HG02798 (cell line): Measurements from ENCODE around the gene KRTAP5-9.
A peak's percentile ranks its signal among the peaks of the same experiment; 100 is the strongest.
"Not testable (repeated sequence)": the region's sequence is repeated elsewhere in the genome, so short reads cannot be mapped to it uniquely, and the experiment has no call there.

Experiments
- ATAC-seq: cut with Tn5 transposase; IDR thresholded peaks from one replicate; pipeline ENCODE4 v1.9.1; 2021; ENCODE audit warnings: mild to moderate bottlenecking; ENCODE audit not compliant: unreplicated experiment, poor library complexity

The KRTAP5-9 gene

GRCh38 chr11:71532036-71532610 is 16.1 kb upstream of the KRTAP5-9 start:
- no peak for ATAC-seq

DNA sequence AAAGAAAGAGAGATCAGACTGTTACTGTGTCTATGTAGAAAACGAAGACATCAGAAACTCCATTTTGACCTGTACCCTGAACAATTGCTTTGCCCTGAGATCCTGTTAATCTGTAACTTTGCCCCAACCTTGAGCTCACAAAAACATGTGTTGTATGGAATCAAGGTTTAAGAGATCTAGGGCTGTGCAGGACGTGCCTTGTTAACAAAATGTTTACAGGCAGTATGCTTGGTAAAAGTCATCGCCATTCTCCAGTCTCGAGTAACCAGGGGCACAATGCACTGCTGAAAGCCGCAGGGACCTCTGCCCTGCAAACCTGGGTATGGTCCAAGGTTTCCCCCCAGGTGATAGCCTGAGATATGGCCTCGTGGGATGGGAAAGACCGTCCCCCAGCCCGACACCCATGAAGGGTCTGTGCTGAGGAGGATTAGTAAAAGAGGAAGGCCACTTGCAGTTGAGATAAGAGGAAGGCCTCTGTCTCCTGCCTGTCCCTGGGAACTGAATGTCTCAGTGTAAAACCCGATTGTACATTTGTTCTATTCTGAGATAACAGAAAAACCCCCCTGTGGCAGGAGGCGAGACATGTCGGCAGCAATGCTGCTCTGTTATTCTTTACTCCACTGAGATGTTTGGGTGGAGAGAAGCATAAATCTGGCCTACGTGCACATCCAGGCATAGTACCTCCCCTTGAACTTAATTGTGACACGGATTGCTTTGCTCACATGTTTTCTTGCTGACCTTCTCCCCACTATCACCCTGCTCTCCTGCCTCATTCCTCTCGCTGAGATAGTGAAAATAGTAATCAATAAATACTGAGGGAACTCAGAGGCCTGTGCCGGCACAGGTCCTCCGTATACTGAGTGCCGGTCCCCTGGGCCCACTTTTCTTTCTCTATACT is 13.3 kb upstream of the KRTAP5-9 start:
- not testable (repeated sequence) for ATAC-seq

GRCh38 chr11:71535825-71536224 is 12.4 kb upstream of the KRTAP5-9 start:
- ATAC-seq, result no peak

- ATAC-seq, result no peak
Observed at GRCh38 chr11:71537537-71537936, 10.7 kb upstream of the KRTAP5-9 start.

DNA sequence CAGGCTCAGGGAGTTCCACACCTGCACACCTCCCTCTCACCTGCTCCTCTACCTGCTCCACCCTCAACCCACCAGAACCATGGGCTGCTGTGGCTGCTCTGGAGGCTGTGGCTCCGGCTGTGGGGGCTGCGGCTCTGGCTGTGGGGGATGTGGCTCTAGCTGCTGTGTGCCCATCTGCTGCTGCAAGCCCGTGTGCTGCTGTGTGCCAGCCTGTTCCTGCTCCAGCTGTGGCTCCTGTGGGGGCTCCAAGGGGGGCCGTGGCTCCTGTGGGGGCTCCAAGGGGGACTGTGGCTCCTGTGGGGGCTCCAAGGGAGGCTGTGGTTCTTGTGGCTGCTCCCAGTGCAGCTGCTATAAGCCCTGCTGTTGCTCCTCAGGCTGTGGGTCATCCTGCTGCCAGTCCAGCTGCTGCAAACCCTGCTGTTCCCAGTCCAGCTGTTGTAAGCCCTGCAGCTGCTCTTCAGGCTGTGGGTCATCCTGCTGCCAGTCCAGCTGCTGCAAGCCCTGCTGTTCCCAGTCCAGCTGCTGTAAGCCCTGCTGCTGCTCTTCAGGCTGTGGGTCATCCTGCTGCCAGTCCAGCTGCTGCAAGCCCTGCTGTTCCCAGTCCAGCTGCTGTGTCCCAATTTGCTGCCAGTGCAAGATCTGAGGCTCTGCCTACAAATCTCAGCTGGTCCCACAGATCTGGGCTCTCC is 10.1 kb upstream of the KRTAP5-9 start, which contains the start of gene KRTAP5-8:
TSS of gene KRTAP5-8 (plus strand) at position 49 of the 689 bp plus-strand sequence. CDS start at position 80, 31 bp downstream.
- ATAC-seq, result not testable (repeated sequence)

GRCh38 chr11:71538666-71538990 is 9.6 kb upstream of the KRTAP5-9 start:
- ATAC-seq, result no peak

DNA sequence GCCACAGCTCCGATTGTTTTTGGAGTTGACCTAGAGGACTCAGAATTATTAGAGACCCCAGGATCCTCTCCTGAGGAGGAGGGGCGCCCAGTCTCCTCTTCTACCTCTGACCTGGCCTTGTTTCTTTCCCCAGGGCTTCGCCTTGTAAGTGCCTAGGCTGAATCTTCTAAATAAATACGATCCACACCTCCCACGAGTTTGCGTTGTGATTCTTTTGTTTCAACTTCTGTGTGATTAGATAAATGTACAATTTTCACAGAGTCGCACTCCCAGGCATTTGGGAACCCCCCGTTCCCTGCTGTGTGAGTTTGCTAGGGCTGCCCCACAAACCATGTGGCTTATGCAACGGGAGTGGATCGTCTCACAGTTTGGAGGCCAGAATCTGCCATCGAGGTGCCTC is 9.2 kb upstream of the KRTAP5-9 start:
- ATAC-seq, result no peak

DNA sequence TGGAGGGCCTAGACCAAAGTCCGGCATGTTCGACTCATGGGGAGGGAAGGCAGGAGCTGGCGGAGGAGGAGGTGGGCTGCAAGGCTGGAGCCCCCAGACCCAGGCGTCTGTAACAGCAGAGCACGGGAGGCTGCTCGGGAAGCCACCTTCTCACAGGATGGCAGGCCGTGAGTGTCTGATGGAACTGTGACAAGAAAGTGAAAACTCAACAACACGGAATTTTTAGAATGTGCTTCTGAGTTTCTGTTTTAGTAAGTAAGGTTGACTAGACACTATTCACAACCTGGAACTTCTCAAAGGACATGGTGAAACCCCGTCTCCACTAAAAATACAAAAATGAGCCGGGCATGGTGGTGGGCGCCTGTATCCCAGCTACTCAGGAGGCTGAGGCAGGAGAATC is 8.2 kb upstream of the KRTAP5-9 start:
- ATAC-seq, result not testable (repeated sequence)

DNA sequence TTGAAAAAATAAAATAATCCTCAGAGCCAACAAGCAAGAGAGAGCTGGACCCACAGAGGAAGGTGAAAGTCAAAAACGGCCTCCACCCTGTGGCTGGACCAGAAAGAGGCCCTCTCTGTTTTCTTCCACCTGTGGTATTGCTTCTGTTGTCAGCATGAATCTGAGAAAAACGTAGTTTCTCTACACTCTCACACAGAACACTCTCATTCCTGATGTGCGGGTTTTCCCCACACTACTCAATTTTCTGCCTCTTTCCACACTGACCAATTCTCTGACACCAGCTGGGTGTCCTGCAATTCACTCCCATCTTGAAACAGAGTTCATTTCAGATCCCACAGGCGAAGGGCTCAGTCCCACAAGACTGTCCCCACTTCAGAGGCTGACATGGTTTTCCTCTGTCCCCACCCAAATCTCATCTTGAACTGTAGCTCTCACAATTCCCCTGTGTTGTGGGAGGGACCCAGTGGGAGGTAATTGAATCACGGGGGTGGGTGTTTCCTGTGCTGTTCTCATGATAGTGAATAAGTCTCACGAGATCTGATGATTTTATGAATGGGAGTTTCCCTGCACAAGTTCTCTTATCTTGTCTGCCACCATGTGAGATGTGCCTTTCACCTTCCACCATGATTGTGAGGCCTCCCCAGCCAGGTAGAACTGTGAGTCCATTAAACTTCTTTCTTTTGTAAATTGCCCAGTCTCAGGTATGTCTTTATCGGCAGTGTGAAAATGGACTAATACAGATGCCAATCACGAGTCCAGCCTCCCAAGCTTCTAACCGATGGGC is 7.5 kb upstream of the KRTAP5-9 start:
- peak; percentile 76 for ATAC-seq

DNA sequence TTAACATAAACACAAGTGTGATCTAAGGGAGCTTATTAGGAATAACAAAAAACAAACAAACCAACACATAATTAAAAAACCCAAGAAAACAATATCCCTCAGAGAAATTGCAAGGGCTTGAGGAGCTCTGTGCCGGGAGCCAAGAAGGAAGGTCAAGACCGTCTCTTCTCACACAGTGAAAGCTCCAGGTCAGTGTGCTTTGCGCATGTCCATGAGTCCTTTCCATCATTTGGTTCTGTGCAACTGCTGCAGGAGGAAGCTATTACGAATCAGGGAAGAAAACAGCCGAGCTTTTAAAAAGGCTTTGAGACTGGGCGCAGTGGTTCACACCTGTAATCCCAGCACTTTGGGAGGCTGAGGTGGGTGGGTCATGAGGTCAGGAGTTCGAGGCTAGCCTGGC is 5.8 kb upstream of the KRTAP5-9 start:
- no peak for ATAC-seq

DNA sequence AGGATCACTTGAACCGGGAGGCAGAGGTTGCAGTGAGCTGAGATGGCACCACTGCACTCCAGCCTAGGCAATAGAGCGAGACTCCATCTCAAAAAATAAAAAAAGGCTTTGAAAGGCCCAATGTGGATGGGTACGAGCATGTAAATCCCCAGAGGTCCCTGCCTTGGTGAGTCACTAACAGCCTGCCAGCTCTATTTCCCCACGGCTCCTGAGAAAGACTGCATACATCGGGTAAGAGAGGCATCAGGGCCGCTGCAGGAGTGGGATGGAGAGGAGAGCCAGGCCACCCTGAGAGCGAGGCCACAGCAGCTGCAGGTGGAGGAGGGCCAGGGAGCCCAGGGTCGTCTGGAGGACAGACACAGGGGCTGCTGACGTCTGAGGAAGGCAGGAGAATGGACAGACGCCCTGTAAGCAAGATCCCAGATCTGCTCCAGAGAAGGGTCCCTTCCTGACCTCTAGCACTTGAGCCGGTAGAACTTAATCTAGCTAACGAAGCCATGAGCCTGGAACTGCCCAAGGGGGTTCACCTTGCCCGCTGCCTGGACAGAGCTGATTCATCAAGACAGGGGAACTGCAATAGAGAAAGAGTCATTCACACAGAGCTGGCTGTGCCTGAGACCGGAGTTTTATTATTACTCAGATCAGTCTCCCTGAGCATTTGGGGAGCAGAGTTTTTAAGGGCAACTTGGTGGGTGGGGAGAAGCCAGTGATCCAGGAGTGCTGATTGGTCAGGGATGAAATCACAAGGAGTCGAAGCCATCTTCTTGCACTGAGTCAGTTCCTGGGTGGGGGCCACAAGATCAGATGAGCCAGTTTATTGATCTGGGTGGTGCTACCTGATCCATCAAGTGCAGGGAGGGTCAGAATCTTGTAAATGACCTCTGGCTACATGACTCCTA is 5.1 kb upstream of the KRTAP5-9 start:
- ATAC-seq, result no peak

- no peak for ATAC-seq
Observed at GRCh38 chr11:71543866-71544265, 4.4 kb upstream of the KRTAP5-9 start.

DNA sequence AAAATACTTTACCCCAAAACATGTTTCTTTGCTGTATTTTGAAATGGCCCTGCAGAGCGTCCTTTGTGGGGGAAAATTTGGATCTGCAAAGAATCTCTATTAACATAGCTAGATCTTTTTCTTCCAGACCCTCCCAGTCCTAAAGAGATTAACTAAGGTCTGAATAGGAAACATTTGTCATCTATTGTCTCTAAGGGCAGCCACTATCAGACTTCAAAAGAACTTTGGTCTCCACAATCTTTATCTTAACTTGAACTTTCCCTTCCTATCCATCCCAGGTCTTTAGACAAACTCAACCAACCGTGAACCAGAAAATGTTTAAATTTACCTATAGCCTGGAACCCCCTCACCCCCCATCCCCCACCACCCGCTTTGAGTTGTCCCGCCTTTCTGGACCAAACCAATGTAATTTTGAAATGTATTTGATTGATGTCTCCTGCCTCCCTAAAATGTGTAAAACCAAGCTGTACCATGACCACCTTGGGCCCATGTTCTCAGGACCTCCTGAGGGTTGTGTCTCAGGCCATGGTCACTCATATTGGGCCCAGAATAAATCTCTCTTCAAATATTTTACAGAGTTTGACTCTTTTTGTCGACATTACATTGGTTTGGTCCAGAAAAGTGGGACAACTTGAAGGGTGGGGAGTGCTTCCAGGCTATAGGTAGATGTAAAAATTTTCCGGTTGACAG is 3.5 kb upstream of the KRTAP5-9 start:
- no peak for ATAC-seq

GRCh38 chr11:71545405-71545966 is 2.7 kb upstream of the KRTAP5-9 start:
- no peak for ATAC-seq

DNA sequence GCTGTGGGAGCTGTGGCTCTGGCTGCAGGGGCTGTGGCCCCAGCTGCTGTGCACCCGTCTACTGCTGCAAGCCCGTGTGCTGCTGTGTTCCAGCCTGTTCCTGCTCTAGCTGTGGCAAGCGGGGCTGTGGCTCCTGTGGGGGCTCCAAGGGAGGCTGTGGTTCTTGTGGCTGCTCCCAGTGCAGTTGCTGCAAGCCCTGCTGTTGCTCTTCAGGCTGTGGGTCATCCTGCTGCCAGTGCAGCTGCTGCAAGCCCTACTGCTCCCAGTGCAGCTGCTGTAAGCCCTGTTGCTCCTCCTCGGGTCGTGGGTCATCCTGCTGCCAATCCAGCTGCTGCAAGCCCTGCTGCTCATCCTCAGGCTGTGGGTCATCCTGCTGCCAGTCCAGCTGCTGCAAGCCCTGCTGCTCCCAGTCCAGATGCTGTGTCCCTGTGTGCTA is 514 bp downstream of the KRTAP5-9 start:
- no peak for ATAC-seq

- no peak for ATAC-seq
Observed at GRCh38 chr11:71551711-71552110, 3.5 kb downstream of the KRTAP5-9 start.

- ATAC-seq, result no peak
Observed at GRCh38 chr11:71554996-71555395, 6.8 kb downstream of the KRTAP5-9 start.

DNA sequence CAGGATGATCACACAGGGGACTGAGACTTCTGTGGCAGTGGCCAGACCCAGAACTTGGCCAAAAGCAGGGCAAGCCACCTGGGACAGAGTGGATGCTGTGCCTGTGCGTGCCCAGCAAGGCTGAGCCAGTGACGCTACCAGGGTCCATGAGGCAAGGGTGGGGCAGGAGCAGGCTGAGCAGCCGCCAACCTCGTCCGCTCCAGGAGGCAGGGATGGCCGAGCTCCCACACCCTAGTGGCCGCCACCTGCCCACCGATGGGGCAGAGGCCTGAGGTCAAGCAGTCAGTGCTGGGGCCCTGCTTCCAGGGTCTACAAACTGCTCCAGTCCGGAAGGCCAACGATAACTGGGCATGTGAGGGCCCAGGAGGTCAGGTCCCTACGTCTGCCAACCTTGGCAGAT is 7.3 kb downstream of the KRTAP5-9 start:
- ATAC-seq, result no peak

DNA sequence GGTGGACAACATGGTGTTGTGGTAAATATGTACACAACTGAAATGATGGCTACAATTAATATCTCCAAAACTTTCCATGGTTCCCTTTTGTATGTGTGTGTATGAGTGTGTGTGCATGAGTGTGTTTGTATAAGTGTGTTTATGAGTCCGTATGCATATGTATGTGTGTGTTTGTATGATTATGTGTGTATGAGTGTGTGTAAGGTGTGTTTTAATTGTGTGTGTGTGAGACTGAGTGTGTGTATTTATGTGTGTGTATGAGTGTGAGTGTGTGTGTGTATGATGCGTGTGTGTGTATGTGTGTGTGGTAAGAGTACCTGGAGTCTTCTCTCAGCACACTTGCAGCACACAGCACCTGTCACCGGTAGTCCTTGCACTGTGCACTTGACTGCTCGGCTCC is 7.8 kb downstream of the KRTAP5-9 start:
- ATAC-seq, result no peak
